NCI-H510A treated with DMSO at 0.1 percent for 48 hours (cell line): ENCODE measurements around the gene CCDC148.
A peak's percentile ranks its signal among the peaks of the same experiment; 100 is the strongest.
"Not testable (repeated sequence)": the region's sequence is repeated elsewhere in the genome, so short reads cannot be mapped to it uniquely, and the experiment has no call there.

ENCODE experiments used
- DNase-seq: peaks from one replicate; lab custom pipeline; 2025; lab: John Stamatoyannopoulos, UW

Gene CCDC148

GRCh38 chr2:158481116-158481515 is 24.6 kb upstream of the CCDC148 start:
- DNase-seq, result no peak

GRCh38 chr2:158478816-158479215 is 22.3 kb upstream of the CCDC148 start:
- DNase-seq, result no peak

- DNase-seq, result no peak
Measured at GRCh38 chr2:158478237-158478636, 21.7 kb upstream of the CCDC148 start.

DNA sequence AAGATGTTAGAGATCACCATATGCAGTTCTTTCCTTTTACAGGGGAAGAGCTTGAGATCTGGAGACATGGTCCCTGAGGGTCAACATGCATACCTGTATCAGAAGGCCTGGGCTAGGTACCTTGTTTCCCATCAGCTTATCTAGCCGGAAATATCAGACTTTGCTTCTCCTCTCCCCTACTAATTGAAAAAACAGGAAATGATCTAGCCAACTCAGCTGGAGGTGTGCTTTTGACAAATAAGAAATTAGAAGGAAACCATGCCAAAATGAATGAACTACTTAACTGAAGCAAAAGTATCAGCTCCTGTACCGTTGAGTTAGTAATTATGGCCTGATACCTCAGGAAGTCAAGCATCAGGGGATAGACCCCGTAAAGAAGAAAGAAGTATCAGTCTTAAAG is 20.6 kb upstream of the CCDC148 start:
- DNase-seq, result no peak

DNA sequence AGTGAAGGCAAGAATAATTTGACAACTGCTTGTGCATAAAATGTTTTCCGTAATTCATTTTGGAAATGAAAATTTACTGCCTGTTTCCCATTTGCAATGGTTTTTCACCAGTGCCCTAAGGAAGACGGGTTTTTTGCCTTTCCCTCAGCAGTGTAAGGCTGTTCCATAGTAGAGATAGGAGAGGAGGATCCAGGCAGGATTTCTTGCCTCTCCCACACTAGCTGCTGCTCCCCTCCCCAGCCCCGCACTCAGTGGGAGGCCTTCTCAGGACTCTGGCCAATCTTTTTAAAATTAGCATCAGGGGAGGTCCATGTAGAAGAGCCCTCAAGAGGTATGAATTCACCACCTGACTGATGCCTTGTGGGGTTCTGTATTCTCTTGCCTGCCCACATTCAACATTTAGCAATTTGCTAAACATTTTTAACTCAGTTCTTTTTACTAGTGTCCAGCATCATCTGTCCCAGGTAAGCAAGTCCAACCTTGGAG is 18.0 kb upstream of the CCDC148 start:
- DNase-seq, result not testable (repeated sequence)

GRCh38 chr2:158473719-158474392 is 17.3 kb upstream of the CCDC148 start:
- no peak for DNase-seq

GRCh38 chr2:158473300-158473699 is 16.7 kb upstream of the CCDC148 start:
- DNase-seq, result not testable (repeated sequence)

- not testable (repeated sequence) for DNase-seq
Measured at GRCh38 chr2:158472829-158473228, 16.3 kb upstream of the CCDC148 start.

GRCh38 chr2:158467248-158467647 is 10.7 kb upstream of the CCDC148 start:
- no peak for DNase-seq

- peak; percentile 23 for DNase-seq
Measured at GRCh38 chr2:158464426-158465281, 8.1 kb upstream of the CCDC148 start.

- DNase-seq, result no peak
Measured at GRCh38 chr2:158463496-158464095, 7.0 kb upstream of the CCDC148 start.

DNA sequence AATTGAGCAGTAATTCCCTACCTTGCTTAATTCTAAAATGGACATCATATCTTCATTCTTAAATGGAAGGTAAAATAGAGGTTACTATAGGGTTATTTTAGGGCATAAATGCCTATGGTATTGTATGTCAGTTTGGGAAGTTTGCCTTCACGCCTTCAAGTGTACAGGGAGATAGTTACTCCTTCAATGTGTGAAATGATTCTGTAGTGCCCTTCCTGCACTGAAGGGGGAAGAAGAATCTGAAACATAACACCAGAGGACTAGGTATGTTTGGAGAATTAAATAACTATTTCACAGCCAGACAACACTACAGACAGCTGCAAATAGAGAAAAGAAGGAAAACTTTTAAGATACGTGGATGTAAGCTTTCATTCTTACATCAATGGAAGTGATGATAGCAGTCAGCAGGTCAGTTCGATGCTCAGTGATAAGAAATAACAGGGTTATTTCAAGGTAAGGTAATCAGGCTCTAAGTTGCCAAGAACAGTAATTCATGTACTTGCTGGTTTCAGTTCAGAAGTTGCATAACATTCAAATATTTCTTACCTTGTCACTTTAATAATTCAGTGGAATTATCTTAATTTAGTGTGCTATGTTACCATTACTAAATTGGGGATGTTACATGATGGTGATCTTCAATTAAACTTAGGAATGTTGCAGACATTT is 4.2 kb upstream of the CCDC148 start:
- no peak for DNase-seq

DNA sequence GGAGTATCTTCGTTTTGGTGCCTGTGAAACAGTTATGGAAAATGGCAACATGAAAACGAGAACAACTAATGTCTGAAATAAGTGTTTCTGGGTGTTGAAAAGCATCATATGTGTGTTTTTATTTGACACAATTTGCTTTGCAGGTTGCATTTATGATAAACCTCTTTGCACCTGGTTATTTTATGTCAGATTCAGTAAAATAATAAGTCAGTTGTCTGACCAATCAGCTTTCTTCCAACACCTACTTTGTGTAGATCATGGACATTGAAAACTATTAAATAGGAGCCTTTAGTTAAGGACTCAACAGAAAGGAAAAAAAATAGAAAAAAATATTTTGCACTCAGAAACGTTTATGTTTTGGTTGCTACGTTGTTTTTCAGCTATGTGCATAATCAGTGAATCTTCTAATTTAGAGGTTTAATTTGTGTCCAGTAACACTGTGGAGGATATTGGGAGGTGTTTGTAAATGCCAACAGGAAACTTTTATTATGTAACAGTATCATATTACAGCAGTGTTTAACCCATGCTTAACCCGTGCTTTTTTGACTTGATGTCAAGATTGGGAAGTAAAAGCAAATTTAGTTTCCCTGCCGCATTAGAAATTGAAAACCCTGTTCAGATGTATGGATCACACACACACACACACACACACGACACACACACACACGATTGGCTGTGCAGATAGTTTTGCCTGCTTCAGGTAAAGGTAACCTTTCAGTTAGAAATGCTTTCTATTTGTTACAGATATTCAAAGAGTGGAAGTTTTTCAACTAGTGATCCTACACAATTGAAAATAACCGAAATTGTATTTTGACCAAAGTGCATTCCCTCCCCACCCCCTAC is 2.8 kb upstream of the CCDC148 start:
- peak; percentile 14 for DNase-seq

DNA sequence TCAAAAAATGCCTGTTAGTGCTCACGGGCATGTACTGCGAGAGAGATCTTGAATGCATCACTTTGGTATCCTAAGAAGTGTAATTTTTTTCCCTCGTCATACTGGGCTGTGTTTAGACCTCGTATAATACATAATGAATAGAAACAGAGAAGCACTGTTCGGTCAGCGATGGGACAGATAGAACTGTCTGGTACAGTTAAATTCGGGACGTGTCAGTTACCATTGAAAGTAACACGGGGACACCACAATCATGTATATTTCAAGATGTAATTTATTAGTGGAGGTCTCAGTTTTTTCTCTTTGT is 2.0 kb upstream of the CCDC148 start:
- no peak for DNase-seq

GRCh38 chr2:158457826-158458616 is 1.5 kb upstream of the CCDC148 start:
- peak; percentile 20 for DNase-seq

GRCh38 chr2:158457092-158457825 is 706 bp upstream of the CCDC148 start:
- no peak for DNase-seq

- no peak for DNase-seq
Measured at GRCh38 chr2:158443606-158444005, 12.9 kb downstream of the CCDC148 start.

DNA sequence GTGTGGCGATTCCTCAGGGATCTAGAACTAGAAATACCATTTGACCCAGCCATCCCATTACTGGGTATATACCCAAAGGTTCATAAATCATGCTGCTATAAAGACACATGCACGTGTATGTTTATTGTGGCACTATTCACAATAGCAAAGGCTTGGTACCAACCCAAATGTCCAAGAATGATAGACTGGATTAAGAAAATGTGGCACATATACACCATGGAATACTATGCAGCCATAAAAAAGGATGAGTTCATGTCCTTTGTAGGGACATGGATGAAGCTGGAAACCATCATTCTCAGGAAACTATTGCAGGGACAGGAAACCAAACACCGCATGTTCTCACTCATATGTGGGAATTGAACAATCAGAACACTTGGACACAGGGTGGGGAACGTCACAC is 17.5 kb downstream of the CCDC148 start:
- not testable (repeated sequence) for DNase-seq

DNA sequence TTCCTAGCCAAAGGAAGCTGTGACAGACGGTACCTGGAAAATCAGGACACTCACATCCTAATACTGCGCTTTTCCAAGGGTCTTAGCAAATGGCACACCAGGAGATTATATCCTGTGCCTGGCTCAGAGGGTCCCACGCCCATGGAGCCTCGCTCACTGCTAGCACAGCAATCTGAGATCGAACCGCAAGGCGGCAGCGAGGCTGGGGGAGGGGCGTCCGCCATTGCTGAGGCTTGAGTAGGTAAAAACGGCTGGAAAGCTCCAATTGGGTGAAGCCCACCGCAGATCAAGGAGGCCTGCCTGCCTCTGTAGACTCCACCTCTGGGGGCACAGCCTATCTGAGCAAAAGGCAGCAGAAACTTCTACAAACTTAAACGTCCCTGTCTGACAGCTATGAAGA is 22.8 kb downstream of the CCDC148 start:
- DNase-seq, result not testable (repeated sequence)

DNA sequence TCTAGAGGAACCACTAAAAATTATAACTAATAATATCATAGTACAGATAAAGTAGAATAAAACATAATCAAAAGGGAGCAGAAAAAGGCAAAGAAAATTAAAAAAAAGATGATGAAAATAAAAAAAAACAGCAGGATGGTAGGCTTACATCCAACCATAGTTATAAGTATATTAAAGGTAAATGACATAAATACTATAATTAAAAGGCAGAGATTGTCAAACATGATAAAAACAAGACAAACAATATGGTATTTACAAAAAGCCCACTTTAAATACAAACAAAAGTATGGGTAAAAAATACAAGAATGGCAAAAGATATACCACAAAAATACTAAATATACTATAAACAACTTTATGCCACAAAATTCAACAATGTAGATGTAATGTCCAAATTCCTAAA is 24.4 kb downstream of the CCDC148 start:
- DNase-seq, result no peak
